GM12878 (cell line): ENCODE results near the gene PRCP.

Experiments used
- ATF2 ChIP-seq: IDR thresholded peaks from 2 replicates; pipeline ENCODE4 v1.6.1; 2012; ENCODE audit warnings: low read length, inconsistent platforms
- CTCF ChIP-seq, 3 experiments: IDR thresholded peaks in 2 of 3; conservative IDR thresholded peaks in 1 of 3; 2 replicates each; pipeline ENCODE4 v1.5.1; 2011; ENCODE audit warnings: low read depth in 3 of 3, low read length in 3 of 3, mild to moderate bottlenecking in 3 of 3, control low read depth in 2 of 3, moderate library complexity in 2 of 3, inconsistent platforms in 1 of 3, mixed read lengths in 1 of 3; ENCODE audit not compliant: control insufficient read depth in 2 of 3, insufficient read depth in 1 of 3; ENCODE audit errors: extremely low read depth in 1 of 3
- EZH2 ChIP-seq: IDR thresholded peaks from 2 replicates; pipeline ENCODE4 v1.6.1; 2012; ENCODE audit warnings: low read depth, mild to moderate bottlenecking, control low read depth, inconsistent platforms, low read length, borderline replicate concordance; ENCODE audit not compliant: control insufficient read depth
- GABPA ChIP-seq: IDR thresholded peaks from 2 replicates; pipeline ENCODE4 v1.6.1; 2014; ENCODE audit warnings: antibody characterized with exemption, low read depth, mild to moderate bottlenecking, inconsistent platforms
- NBN ChIP-seq: fragments of 450-650 bp; IDR thresholded peaks from 2 replicates; pipeline ENCODE4 v1.6.1; 2016
- POLR2A ChIP-seq: IDR thresholded peaks from 2 replicates; pipeline ENCODE4 v1.6.1; 2011; ENCODE audit warnings: low read depth, mild to moderate bottlenecking, low read length
- POLR2AphosphoS5 ChIP-seq: IDR thresholded peaks from 2 replicates; pipeline ENCODE4 v1.6.1; 2011; ENCODE audit warnings: mild to moderate bottlenecking, low read length, inconsistent platforms
- POU2F2 ChIP-seq: IDR thresholded peaks from 3 replicates; pipeline ENCODE4 v1.6.1; 2011; ENCODE audit warnings: low read depth, mild to moderate bottlenecking, low read length, borderline replicate concordance
- SP1 ChIP-seq: IDR thresholded peaks from one replicate; pipeline ENCODE4 v1.6.1; 2011; ENCODE audit warnings: low read depth, low read length
- YY1 ChIP-seq: IDR thresholded peaks from 2 replicates; pipeline ENCODE4 v1.6.1; 2011; ENCODE audit warnings: low read depth, mild to moderate bottlenecking, low read length
- ZNF274 ChIP-seq: IDR thresholded peaks from one replicate; pipeline ENCODE4 v1.8.0; 2011; ENCODE audit not compliant: insufficient read length, insufficient read depth

- no peak for TF ChIP-seq POU2F2
- TF ChIP-seq CTCF (IDR thresholded peaks at IDR 0.05 in 2 of 3, conservative IDR thresholded peaks at IDR 0.05 in 1 of 3; ENCODE audit: control insufficient read depth in 2 of 3, extremely low read depth in 1 of 3, insufficient read depth in 1 of 3, low read depth in 3 of 3, low read length in 3 of 3) = peak; percentile 57 to 64 (median 63)
- TF ChIP-seq ATF2 = no peak
- TF ChIP-seq GABPA = no peak
- no peak for TF ChIP-seq EZH2
- no peak for TF ChIP-seq POLR2A
- no peak for TF ChIP-seq NBN
- TF ChIP-seq YY1 = no peak
- no peak for TF ChIP-seq SP1
- TF ChIP-seq ZNF274 = no peak
- no peak for TF ChIP-seq POLR2AphosphoS5
Observed at GRCh38 chr11:82864268-82864667, 36.0 kb downstream of the PRCP start.
